LNCAP (cell line): ENCODE measurements around the gene IRF5.

Source experiments
- TF ChIP-seq, protein P1 (sequence below): fragments of 450-650 bp; IDR thresholded peaks from 2 replicates; pipeline ENCODE4 v1.5.1; 2017; ENCODE audit warnings: mild to moderate bottlenecking

The IRF5 gene

DNA sequence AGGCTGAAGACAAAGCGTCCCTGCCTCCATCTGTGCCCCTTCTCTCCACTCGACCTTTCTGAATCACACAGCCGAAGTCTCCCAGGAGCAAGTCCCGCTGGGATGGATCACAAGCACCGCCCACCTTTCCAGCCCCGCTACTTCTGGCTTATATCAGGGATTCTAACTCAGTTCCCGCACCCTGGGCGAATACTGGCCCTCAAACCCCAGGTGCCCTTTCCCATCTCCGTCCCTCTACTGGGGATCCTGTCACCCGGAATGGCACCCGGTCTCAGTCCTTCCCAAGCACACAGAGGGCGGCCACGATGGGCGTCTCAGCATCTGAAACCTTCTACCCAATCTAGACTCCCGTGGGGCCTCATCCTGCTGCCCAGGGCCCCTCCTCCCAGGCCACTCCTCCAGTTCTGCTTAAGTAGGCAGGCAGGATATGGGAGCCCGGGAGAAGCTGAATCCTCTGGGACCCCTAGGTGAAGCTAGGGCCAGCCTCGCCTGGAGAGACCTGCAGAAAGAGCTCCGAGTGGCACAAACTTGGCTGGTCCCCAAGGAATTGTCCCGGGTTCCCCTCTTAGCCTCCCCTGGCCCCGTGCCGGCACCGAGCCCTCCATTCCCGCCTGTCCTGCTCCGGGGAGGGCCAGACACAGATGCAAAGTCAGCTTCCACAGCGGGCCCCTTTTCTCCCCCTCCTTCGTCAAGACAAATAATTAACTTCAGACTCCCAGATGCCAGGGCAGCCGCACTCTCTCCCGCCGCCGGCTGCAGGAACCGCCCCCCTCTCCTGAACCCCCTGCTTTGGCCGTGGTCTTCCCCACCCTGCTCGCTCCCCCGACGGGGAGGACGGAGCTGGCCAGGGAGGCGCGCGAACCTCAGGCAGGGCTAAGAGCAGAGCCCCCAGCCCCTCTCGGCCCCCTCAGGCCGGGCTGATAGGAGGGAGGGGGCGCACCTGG, 27.8 kb upstream of the IRF5 start:
- TF ChIP-seq, protein P1, sequence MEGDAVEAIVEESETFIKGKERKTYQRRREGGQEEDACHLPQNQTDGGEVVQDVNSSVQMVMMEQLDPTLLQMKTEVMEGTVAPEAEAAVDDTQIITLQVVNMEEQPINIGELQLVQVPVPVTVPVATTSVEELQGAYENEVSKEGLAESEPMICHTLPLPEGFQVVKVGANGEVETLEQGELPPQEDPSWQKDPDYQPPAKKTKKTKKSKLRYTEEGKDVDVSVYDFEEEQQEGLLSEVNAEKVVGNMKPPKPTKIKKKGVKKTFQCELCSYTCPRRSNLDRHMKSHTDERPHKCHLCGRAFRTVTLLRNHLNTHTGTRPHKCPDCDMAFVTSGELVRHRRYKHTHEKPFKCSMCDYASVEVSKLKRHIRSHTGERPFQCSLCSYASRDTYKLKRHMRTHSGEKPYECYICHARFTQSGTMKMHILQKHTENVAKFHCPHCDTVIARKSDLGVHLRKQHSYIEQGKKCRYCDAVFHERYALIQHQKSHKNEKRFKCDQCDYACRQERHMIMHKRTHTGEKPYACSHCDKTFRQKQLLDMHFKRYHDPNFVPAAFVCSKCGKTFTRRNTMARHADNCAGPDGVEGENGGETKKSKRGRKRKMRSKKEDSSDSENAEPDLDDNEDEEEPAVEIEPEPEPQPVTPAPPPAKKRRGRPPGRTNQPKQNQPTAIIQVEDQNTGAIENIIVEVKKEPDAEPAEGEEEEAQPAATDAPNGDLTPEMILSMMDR, result no peak

DNA sequence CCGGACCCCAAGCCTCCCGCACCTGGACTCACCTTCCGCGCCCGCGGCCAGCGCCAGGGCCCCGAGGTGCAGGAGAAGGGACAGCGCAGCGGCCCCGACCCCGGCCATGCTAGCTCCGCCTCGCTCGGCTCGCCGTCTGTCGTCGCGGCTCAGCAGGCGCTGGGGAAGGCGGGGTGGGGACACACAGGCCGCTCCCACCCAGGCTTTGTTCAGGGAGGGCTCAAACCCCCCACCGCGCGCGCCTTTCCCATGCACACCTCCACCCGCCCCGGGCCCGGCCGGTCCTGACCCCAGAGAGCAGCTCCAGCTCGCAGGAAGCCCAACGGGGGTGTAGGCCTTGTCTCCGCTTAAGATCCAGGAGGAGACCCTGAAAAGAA, 27.2 kb upstream of the IRF5 start, which contains the start of gene KCP:
Gene KCP, minus strand, starts transcription at position 141 of the 377 bp plus-strand sequence. Its CDS starts 33 bp downstream, at position 108.
- TF ChIP-seq, protein P1, result no peak

DNA sequence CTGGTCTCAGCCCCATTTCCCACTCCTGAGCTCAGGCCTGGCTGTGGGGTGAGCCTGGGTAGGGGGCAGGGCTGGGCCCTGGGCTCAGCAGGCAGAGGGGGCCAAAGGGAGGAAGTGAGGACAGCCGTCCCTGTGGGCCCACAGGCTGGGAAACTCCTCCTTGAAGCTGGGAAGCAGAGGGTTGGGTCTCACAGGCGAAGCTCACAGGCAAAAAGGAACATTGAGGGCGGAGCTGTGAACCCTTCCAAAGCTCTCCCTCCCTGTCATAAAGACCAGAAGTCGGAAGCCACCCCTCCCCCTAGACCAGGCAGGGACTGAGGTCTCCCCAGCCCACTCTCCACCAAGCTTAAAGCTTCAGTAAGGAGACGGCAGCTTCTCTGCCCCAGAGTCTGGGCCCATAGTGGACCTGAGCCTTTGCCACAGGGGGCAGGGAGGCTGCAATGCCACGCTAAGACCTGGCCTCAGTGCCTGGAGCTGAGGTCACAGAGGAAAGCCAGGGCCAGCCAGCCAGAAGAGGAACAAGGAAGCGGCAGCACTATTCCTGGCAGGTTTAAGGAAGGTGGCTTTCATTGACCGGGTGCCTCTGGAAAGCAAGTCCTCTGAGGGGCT, 26.2 kb upstream of the IRF5 start:
- TF ChIP-seq, protein P1, result no peak

DNA sequence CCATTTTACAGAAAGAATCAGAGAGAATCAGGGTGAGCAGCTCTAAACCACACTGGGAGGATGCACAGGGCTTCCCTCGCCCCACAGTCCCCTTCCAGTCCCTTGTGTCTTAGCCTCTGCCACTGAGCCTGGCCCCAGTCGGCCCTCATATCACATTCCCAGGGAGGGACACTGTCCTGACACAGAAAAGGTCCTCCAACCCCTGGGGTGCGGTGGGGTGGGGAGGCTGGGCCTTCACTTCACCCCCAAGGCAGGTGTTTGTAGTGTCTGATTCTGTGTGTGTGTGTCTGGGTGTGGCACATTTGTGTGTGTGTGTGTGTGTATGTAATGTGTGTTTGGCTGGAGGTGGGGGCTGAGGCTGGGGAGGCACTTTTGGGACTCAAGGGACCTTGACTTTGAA, 25.4 kb upstream of the IRF5 start:
- TF ChIP-seq, protein P1, result no peak

DNA sequence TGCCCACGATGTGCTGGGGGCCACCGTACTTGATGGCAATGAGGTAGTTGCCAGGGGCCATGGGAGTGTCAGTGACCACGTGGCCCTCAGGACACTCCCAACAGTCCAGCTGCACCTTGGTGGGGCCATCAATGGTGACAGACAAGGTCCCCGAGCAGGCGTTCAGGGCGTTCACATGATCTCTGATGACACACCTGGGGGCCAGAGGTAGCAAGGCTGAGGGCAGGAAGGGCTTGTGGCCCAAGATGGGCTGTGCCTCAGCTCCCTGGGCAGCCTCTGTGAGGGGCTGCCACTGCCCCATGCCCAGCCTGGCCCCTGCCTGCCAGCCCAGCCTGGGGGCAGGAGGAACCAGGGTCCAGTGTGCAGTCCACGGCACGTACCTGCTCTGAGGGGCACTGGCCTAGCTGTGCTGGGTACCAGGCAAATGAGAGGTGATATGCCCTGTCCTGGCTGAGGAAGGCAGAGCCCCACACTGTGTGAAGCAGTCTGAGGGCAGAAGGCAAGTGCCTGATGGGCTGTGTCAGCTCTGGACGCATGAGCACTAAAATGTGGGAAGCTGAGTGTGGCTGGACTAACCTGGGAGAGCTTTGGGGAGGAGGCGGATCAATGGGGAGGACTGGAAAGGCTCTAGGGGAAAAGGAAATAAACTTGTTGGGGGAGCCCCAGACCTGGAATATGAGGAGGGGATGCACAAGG, 23.7 kb upstream of the IRF5 start:
- TF ChIP-seq, protein P1, result no peak

DNA sequence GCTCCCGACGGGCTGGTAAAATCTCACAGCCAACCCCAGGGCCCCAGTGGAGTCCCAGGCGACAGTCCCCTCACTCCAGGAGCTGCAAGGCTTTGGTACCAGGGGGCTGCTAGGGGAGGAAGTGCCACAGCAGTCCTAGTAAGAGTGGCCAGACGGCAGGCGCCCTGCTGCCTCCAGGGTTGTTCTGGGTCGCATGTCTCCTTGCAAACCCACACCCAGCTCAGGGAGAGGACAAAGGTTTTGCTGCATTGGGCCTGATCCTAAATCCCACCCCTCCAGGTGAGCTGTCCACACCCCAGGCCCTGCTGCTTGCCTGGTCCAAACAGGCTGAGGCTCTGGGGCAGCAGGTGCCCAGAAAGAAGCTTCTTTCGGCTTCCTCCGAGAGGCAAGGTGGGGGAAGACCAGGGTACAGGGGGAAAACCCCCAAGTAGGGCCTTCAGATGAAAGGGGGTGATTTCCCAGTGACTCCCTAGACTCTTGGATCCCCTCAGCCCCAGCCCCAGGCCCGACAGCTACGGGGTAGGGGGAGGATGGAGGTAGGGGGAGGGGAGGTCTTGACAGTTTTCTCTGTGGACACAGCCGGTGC, 23.1 kb upstream of the IRF5 start:
- TF ChIP-seq, protein P1, result no peak

DNA sequence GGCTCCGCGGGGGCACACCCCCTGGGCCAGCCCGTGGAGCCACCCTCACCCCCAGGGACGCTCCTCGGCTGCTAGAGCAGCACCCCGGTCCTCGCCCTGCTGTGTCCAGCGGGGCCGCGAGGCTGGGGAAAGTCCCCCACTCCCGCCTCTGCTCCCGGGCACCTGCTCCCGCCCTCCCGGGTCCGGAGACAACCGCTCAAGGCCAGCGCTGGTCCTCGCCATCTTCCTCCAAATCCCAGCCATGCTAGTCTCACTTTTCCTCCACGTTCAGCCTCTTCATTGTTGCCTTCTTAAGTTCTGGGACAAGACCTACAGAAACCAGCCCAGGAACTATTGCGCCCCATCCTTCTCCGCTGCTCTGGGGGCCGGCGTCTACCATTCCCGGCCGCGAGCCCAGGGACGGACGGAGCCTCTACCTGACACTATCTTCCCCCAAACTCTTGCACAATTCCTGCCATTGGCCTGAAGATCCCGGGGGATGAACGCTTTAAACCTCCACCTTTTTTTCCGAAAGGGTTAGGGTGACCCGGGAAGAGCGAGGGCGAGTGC, 22.4 kb upstream of the IRF5 start:
- TF ChIP-seq, protein P1, result no peak
